ENCODE results near the gene SLC12A2.
A peak's percentile ranks its signal among the peaks of the same experiment; 100 is the strongest.

The SLC12A2 gene

GRCh38 chr5:128083033-128083810 is at the start of gene SLC12A2:
TSS of gene SLC12A2 (plus strand) at chr5:128083766. CDS start at chr5:128083955, 189 bp downstream.
- H4K20me1 ChIP-seq (ENCODE audit: insufficient read depth, low read length), result peaks cover 16% of the 10 kb centered on the region
- H3K9ac ChIP-seq (ENCODE audit: low read length), result peak within 1 kb of the TSS; percentile 97
- H3K36me3 ChIP-seq (replicated peaks; ENCODE audit: low read depth, low read length), result peaks cover 12% of the 10 kb centered on the region
- peaks cover 31% of the 10 kb centered on the region for H3K4me1 ChIP-seq (ENCODE audit: low read length)
- no peaks in the 10 kb centered on the region for H3K9me3 ChIP-seq (ENCODE audit: insufficient read depth, low read length)
- peaks cover 74% of the 10 kb centered on the region for H3K79me2 ChIP-seq (ENCODE audit: low read length)
- no peaks in the 10 kb centered on the region for H3K27me3 ChIP-seq (ENCODE audit: low read depth, low read length)
- peak within 1 kb of the TSS; percentile 69 for H2AFZ ChIP-seq (ENCODE audit: low read depth, low read length)
- peak within 1 kb of the TSS; percentile 85 for H3K27ac ChIP-seq (ENCODE audit: low read length)
- no peak for TF ChIP-seq CTCF (IDR thresholded peaks at IDR 0.05; ENCODE audit: low read depth, low read length)
- TF ChIP-seq EZH2phosphoT487 (IDR thresholded peaks at IDR 0.05; ENCODE audit: low read depth), result no peak
- H3K4me3 ChIP-seq (ENCODE audit: low read length), result peak within 1 kb of the TSS; percentile 98
- H3K4me2 ChIP-seq (ENCODE audit: low read length), result peak within 1 kb of the TSS; percentile 98

- Histone ChIP-seq H3K4me3 (ENCODE audit: low read length) (no peak overlapping the region), H3K27ac (ENCODE audit: low read length) (no peak overlapping the region), H3K79me2 (ENCODE audit: low read length) (no peaks in the 10 kb centered on the region), H3K4me1 (ENCODE audit: low read length) (no peaks in the 10 kb centered on the region), H3K27me3 (ENCODE audit: low read depth, low read length) (no peaks in the 10 kb centered on the region), H4K20me1 (ENCODE audit: insufficient read depth, low read length) (no peaks in the 10 kb centered on the region), H3K4me2 (ENCODE audit: low read length) (no peak overlapping the region), H3K9me3 (ENCODE audit: insufficient read depth, low read length) (no peaks in the 10 kb centered on the region), H3K9ac (ENCODE audit: low read length) (no peak overlapping the region), H3K36me3 (replicated peaks; ENCODE audit: low read depth, low read length) (peaks cover 4% of the 10 kb centered on the region), H2AFZ (ENCODE audit: low read depth, low read length) (no peak overlapping the region)
- TF ChIP-seq EZH2phosphoT487 (IDR thresholded peaks at IDR 0.05; ENCODE audit: low read depth) (no peak), CTCF (IDR thresholded peaks at IDR 0.05; ENCODE audit: low read depth, low read length) (no peak)
These were observed 47.9 kb upstream of the SLC12A2 start for GRCh38 chr5:128035689-128036088.

- TF ChIP-seq EZH2phosphoT487 (IDR thresholded peaks at IDR 0.05; ENCODE audit: low read depth) (no peak), CTCF (IDR thresholded peaks at IDR 0.05; ENCODE audit: low read depth, low read length) (no peak)
These were observed 46.6 kb upstream of the SLC12A2 start for GRCh38 chr5:128036950-128037349.

GRCh38 chr5:128038643-128039042 is 44.9 kb upstream of the SLC12A2 start:
- H3K9ac ChIP-seq (ENCODE audit: low read length), result no peak overlapping the region
- H3K36me3 ChIP-seq (replicated peaks; ENCODE audit: low read depth, low read length), result no peaks in the 10 kb centered on the region
- H3K9me3 ChIP-seq (ENCODE audit: insufficient read depth, low read length), result no peaks in the 10 kb centered on the region
- no peaks in the 10 kb centered on the region for H3K79me2 ChIP-seq (ENCODE audit: low read length)
- TF ChIP-seq EZH2phosphoT487 (IDR thresholded peaks at IDR 0.05; ENCODE audit: low read depth) (no peak), CTCF (IDR thresholded peaks at IDR 0.05; ENCODE audit: low read depth, low read length) (no peak)
- no peaks in the 10 kb centered on the region for H3K27me3 ChIP-seq (ENCODE audit: low read depth, low read length)
- H2AFZ ChIP-seq (ENCODE audit: low read depth, low read length), result no peak overlapping the region
- no peak overlapping the region for H3K27ac ChIP-seq (ENCODE audit: low read length)
- H4K20me1 ChIP-seq (ENCODE audit: insufficient read depth, low read length), result no peaks in the 10 kb centered on the region
- H3K4me1 ChIP-seq (ENCODE audit: low read length), result no peaks in the 10 kb centered on the region
- H3K4me3 ChIP-seq (ENCODE audit: low read length), result no peak overlapping the region
- no peak overlapping the region for H3K4me2 ChIP-seq (ENCODE audit: low read length)

More at GRCh38 chr5:128036950-128037349, 46.6 kb upstream of the SLC12A2 start:
- Histone ChIP-seq H3K4me1 (ENCODE audit: low read length) (no peaks in the 10 kb centered on the region), H3K9me3 (ENCODE audit: insufficient read depth, low read length) (no peaks in the 10 kb centered on the region), H3K27me3 (ENCODE audit: low read depth, low read length) (no peaks in the 10 kb centered on the region), H3K79me2 (ENCODE audit: low read length) (no peaks in the 10 kb centered on the region), H3K9ac (ENCODE audit: low read length) (no peak overlapping the region), H3K4me3 (ENCODE audit: low read length) (no peak overlapping the region), H2AFZ (ENCODE audit: low read depth, low read length) (no peak overlapping the region), H4K20me1 (ENCODE audit: insufficient read depth, low read length) (no peaks in the 10 kb centered on the region), H3K36me3 (replicated peaks; ENCODE audit: low read depth, low read length) (no peaks in the 10 kb centered on the region), H3K4me2 (ENCODE audit: low read length) (no peak overlapping the region), H3K27ac (ENCODE audit: low read length) (no peak overlapping the region)
